Karpas-422 (cell line): ENCODE results near the gene ASF1B. TPM values are rescaled to one million over a fixed set of nuclear protein-coding genes. Genes with fewer than 3 reads are reported as not detected.

Source experiments
- DNase-seq: peaks from one replicate; pipeline ENCODE4 v3.0.0-alpha.2; 2015
- H2AFZ ChIP-seq: fragments of 200-600 bp; sonication (generic); 2 replicates; pipeline ENCODE4 v1.6.1; 2014; ENCODE audit warnings: antibody characterized with exemption, low read length, mixed read lengths
- H3K27ac ChIP-seq: fragments of 200-600 bp; sonication (generic); 2 replicates; pipeline ENCODE4 v1.5.1; 2014; ENCODE audit warnings: mild to moderate bottlenecking, low read length, moderate library complexity
- H3K27me3 ChIP-seq: fragments of 200-600 bp; sonication (generic); 2 replicates; pipeline ENCODE4 v1.6.1; 2014; ENCODE audit warnings: low read length, mixed read lengths
- H3K36me3 ChIP-seq: fragments of 200-600 bp; sonication (generic); 2 replicates; pipeline ENCODE4 v1.6.1; 2014; ENCODE audit warnings: low read length, mixed read lengths; ENCODE audit not compliant: insufficient read depth
- H3K4me1 ChIP-seq: fragments of 200-600 bp; sonication (generic); 2 replicates; pipeline ENCODE4 v1.6.1; 2014; ENCODE audit warnings: mild to moderate bottlenecking, low read length, mixed read lengths
- H3K4me2 ChIP-seq: fragments of 200-600 bp; sonication (generic); 2 replicates; pipeline ENCODE4 v1.6.1; 2014; ENCODE audit warnings: low read length, low read depth, mild to moderate bottlenecking; ENCODE audit not compliant: poor library complexity, severe bottlenecking
- H3K4me3 ChIP-seq: fragments of 200-600 bp; sonication (generic); 2 replicates; pipeline ENCODE4 v1.5.1; 2014; ENCODE audit warnings: mild to moderate bottlenecking, antibody characterized with exemption, low read length, mixed read lengths
- H3K79me2 ChIP-seq: fragments of 200-600 bp; sonication (generic); 2 replicates; pipeline ENCODE4 v1.6.1; 2014; ENCODE audit warnings: mild to moderate bottlenecking, low read length, mixed read lengths
- H3K9ac ChIP-seq: fragments of 200-600 bp; sonication (generic); 2 replicates; pipeline ENCODE4 v1.6.0; 2014; ENCODE audit warnings: low read length
- H3K9me2 ChIP-seq: fragments of 200-600 bp; sonication (generic), shearing (Covaris generic); replicated peaks from 2 replicates; pipeline ENCODE4 v1.6.0; 2014; ENCODE audit warnings: mild to moderate bottlenecking, low read length, moderate library complexity; ENCODE audit not compliant: insufficient read depth
- H3K9me3 ChIP-seq: fragments of 300-700, 200-600 bp; sonication (generic); 2 replicates; pipeline ENCODE4 v1.6.1; 2014; ENCODE audit warnings: low read length, mixed read lengths
- H4K20me1 ChIP-seq: fragments of 200-600 bp; sonication (generic); 2 replicates; pipeline ENCODE4 v1.6.1; 2014; ENCODE audit warnings: mild to moderate bottlenecking, antibody characterized with exemption, low read length, low read depth; ENCODE audit not compliant: insufficient read depth
- total RNA-seq: library from RNA; depleted of rRNA; stranded (reverse); fragments of >200 nt; shearing (Covaris generic); gene quantifications from 2 replicates; pipeline ENCODE4 v1.2.3, GENCODE V29; 2014; ENCODE audit warnings: low replicate concordance

Gene ASF1B
- total RNA-seq, 1 experiment from 2014 or later: 34.9 TPM

DNA sequence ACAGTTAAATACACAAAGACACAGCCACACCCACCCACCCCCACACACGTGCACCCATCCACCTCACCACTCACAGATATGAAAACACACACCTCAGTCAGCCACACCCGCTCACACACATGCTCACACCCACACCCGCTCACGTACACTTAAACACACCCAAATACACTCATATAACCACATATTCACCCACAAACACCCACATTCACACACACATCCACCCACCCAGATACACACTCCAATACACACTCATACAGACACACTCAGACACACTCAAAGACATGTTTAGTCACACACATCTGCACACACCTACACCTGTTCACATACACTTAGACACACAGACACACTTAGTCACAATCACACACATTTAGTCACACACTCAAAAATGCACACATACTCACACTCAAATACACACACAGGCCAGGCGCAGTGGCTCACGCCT, 39.0 kb upstream of the ASF1B start:
- Histone ChIP-seq H2AFZ (no peak overlapping the region), H3K4me3 (no peak overlapping the region), H3K9me3 (no peaks in the 10 kb centered on the region), H4K20me1 (no peaks in the 10 kb centered on the region), H3K9ac (no peak overlapping the region), H3K4me2 (no peak overlapping the region), H3K36me3 (no peaks in the 10 kb centered on the region), H3K4me1 (no peaks in the 10 kb centered on the region), H3K9me2 (no peaks in the 10 kb centered on the region), H3K27ac (no peak overlapping the region), H3K79me2 (no peaks in the 10 kb centered on the region), H3K27me3 (no peaks in the 10 kb centered on the region)
- no peak for DNase-seq

DNA sequence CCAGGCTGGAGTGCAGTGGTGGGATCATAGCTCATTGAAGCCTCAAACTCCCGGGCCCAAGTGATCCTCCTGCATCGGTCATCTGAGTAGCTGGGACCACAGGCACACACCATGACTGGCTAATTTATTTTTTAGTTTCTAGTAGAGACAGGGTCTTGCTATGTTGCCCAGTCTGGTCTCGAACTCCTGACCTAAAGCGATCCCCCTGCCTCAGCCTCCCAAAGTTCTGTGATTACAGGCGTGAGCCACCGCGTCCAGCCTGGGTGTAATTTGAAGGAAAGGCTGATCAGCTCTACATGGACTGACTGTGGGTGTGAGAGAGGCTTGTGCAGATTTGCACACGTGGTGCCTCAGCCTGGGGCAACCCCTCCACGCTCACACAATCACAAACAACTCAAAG, 38.5 kb upstream of the ASF1B start:
- H3K27me3 ChIP-seq: no peaks in the 10 kb centered on the region
- H2AFZ ChIP-seq: no peak overlapping the region
- no peak overlapping the region for H3K27ac ChIP-seq
- H3K79me2 ChIP-seq: no peaks in the 10 kb centered on the region
- H3K9me2 ChIP-seq: no peaks in the 10 kb centered on the region
- H4K20me1 ChIP-seq: no peaks in the 10 kb centered on the region
- H3K36me3 ChIP-seq: no peaks in the 10 kb centered on the region
- no peak overlapping the region for H3K9ac ChIP-seq
- DNase-seq: no peak
- no peak overlapping the region for H3K4me3 ChIP-seq
- no peaks in the 10 kb centered on the region for H3K4me1 ChIP-seq
- no peaks in the 10 kb centered on the region for H3K9me3 ChIP-seq
- no peak overlapping the region for H3K4me2 ChIP-seq

DNA sequence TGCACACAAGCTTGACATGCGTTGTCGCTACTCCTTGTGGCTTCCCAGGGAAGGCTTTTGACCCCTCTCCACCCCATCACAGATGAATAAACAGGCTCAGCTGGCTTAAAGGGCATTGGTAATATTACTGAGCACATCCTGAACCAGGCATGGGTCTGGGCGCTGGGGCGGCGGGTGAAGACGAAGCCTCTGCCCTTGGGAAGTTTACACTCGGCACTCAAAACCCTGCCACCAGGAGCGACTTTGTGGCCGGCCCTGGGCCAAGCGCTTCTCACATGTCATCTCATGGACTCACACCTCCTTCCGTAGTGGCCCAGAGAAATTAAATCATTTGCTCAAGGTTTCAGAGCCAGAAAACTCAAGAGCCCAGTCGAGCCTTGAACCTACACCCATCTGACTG, 32.6 kb upstream of the ASF1B start:
- Histone ChIP-seq H3K9ac (no peak overlapping the region), H2AFZ (no peak overlapping the region), H3K27me3 (no peaks in the 10 kb centered on the region), H3K4me2 (no peak overlapping the region), H3K4me1 (no peaks in the 10 kb centered on the region), H3K36me3 (no peaks in the 10 kb centered on the region), H3K27ac (no peak overlapping the region), H3K79me2 (no peaks in the 10 kb centered on the region), H3K9me3 (no peaks in the 10 kb centered on the region), H3K9me2 (no peaks in the 10 kb centered on the region), H3K4me3 (no peak overlapping the region), H4K20me1 (no peaks in the 10 kb centered on the region)
- DNase-seq: no peak

DNA sequence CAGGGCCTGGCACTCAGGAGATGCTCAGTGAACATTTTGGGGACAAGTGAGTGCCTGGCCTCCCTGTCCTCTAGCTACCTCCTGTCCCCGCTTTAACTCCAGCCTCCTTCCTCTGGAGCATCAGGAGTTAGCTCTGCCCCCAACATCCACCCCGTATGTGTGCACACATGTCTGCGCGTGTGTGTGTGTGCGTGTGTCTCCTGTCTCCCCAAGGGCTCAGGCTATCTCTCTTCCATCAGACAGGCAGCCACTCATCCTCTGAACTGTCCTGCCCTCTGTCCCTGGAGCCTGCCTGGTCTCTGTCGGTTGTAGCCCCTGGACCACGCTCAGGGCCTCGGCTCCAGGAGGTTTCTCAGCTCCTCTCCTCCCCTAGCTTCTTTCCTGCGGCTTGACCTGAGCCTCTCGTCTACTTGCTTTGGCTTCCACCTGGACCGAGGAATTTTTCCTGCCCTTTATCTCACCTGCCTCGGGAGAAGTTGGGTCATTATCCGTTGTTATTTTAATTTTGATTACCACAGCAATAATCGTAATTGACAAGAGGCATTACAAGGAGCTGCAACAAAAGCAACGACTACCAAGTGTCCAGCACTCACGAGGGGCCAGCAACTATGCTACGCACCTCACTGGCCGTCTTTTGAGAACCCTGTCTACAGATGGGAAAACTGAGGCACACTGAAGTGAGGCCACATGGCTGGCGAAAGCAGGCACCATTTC, 32.0 kb upstream of the ASF1B start:
- Histone ChIP-seq H3K27ac (no peak overlapping the region), H4K20me1 (no peaks in the 10 kb centered on the region), H3K4me2 (no peak overlapping the region), H3K79me2 (no peaks in the 10 kb centered on the region), H3K36me3 (no peaks in the 10 kb centered on the region), H3K4me1 (no peaks in the 10 kb centered on the region), H3K9me3 (no peaks in the 10 kb centered on the region), H2AFZ (no peak overlapping the region), H3K9ac (no peak overlapping the region), H3K27me3 (no peaks in the 10 kb centered on the region), H3K9me2 (no peaks in the 10 kb centered on the region), H3K4me3 (no peak overlapping the region)
- no peak for DNase-seq

DNA sequence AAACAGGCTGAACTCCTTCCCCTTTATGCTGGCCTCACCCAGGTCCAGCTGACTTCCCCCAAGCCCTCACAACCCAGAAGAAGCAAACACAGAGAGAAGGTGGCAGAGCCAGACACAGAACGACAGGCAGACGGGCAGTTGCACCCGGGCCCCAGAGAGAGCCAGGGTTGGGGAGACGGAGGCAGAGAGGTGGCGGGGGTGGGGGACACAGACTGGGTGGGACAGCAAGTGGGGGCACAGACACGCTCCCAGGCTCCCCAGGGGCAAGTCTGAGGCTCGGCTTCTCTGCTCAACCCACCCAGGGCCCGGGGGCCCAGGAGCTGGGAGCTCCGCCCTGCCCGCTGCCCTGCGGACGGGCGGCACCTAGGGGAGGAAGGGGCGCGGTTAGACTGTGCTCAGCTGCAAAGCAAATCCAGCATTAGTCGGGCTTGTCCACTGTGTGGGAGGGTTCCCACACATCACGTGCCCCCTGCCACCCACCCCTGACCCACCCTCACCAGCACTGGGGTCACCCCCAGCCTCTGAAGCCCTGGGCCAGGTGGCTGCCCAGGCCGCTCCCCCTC, 31.3 kb upstream of the ASF1B start:
- H4K20me1 ChIP-seq: no peaks in the 10 kb centered on the region
- no peak overlapping the region for H3K9ac ChIP-seq
- no peaks in the 10 kb centered on the region for H3K27me3 ChIP-seq
- H3K4me2 ChIP-seq: no peak overlapping the region
- H3K4me3 ChIP-seq: no peak overlapping the region
- peak; percentile 52 for DNase-seq
- no peaks in the 10 kb centered on the region for H3K4me1 ChIP-seq
- H3K36me3 ChIP-seq: no peaks in the 10 kb centered on the region
- no peak overlapping the region for H3K27ac ChIP-seq
- no peaks in the 10 kb centered on the region for H3K79me2 ChIP-seq
- H2AFZ ChIP-seq: no peak overlapping the region
- H3K9me2 ChIP-seq: no peaks in the 10 kb centered on the region
- H3K9me3 ChIP-seq: no peaks in the 10 kb centered on the region

DNA sequence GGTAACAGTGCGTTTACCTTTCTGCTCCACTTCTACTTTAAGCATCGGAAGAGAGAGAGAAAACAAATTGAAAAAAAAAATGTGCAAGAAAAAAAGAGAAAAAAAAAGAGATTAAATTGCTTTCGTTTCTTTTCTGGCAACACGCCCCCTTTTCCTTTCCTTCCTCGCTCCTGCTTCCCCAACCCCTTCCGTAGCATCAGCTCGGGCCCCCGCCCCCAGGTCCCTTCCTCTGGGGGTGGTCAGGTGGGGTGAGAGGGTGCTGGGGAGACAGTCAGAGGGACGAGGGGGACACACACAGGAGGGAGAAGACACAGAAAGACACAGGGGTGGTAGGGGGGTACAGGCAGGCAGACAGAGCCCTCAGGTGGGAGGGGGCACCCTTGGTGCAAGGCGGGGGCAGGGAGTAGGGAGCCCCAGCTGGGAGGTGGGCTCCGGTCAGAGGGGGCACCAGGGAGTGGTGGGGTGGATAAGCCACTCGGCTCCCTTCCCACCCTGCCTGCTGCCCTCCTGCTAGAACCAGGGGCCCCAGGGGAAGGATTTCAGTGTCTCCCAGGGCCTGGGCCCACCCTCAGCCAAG, 30.7 kb upstream of the ASF1B start:
- H3K36me3 ChIP-seq: no peaks in the 10 kb centered on the region
- no peaks in the 10 kb centered on the region for H3K4me1 ChIP-seq
- no peak for DNase-seq
- H3K4me2 ChIP-seq: no peak overlapping the region
- H3K79me2 ChIP-seq: no peaks in the 10 kb centered on the region
- no peaks in the 10 kb centered on the region for H3K27me3 ChIP-seq
- H3K4me3 ChIP-seq: no peak overlapping the region
- H3K9me2 ChIP-seq: no peaks in the 10 kb centered on the region
- no peaks in the 10 kb centered on the region for H3K9me3 ChIP-seq
- no peak overlapping the region for H2AFZ ChIP-seq
- no peak overlapping the region for H3K27ac ChIP-seq
- H4K20me1 ChIP-seq: no peaks in the 10 kb centered on the region
- no peak overlapping the region for H3K9ac ChIP-seq

DNA sequence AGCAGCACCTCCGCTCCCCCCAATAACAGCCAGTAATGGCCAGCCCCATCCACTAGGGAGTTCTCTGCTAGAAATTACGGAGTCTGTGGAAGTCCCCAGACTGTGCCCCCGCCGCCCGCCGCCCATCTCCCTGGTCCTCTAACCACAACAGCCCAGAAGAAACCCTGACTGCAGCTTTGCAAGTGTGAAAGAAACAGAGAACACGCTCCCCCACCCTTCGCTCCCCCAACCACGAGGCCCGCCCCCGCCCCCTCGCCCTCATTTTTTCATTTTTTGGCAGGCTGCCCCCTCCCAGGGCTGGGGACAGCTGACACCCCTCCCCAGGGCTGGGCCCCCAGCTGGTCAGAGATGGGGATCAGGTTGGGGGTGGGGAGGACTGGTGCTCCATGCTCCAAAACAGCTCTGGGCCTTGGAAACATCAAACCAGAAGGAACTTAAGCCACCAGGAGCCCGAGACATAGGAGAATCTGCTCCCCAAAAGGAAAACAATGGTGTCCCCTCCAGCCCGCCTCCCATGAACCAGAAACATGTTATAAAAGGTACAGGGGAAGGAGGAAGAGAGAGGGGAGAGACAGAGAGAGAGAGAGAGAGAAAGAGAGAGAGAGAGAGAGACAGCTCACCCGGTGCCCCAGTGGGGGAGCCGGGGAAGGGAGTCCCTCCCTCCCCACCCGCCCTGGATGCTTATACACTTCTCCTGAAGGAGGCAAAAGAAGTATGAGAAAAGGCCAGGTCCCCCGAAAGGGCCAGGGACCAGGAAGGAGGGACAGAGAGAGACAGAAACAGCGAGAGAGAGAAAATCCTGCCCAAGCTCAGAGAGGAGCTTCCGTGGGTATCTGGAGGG, 29.8 kb upstream of the ASF1B start:
- Histone ChIP-seq H2AFZ (no peak overlapping the region), H3K79me2 (no peaks in the 10 kb centered on the region), H4K20me1 (no peaks in the 10 kb centered on the region), H3K27ac (no peak overlapping the region), H3K9ac (no peak overlapping the region), H3K27me3 (no peaks in the 10 kb centered on the region), H3K9me2 (no peaks in the 10 kb centered on the region), H3K36me3 (no peaks in the 10 kb centered on the region), H3K4me3 (no peak overlapping the region), H3K4me1 (no peaks in the 10 kb centered on the region), H3K4me2 (no peak overlapping the region), H3K9me3 (no peaks in the 10 kb centered on the region)
- DNase-seq: no peak
